ENCODE data around the gene PRKAR2A.

Gene PRKAR2A

DNA sequence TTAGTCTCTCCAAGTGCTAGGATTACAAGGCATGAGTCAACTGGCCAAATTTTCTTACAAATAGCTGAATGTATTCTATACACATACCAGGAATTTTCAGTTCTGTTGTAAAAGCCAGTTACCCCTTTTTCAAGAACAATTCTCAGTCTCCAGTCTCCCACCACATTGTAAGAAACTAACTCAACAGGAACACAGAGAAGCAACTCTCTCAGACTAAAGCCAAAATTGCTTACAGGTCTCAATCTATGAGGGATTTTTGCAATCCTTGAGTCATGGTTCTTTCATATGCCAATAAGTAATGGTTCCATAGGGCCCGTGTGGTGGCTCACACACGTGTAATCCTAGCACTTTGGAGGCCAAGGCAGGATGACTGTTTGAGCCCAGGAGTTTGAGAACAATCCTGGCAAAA lies 139.2 kb downstream of the PRKAR2A start:
- TF ChIP-seq POLR2A (IDR thresholded peaks at IDR 0.05; ENCODE audit: extremely low read depth, insufficient read length) (no peak), MYC (IDR thresholded peaks at IDR 0.05; ENCODE audit: low read depth, low read length) (no peak)
- TF ChIP-seq, protein P1, sequence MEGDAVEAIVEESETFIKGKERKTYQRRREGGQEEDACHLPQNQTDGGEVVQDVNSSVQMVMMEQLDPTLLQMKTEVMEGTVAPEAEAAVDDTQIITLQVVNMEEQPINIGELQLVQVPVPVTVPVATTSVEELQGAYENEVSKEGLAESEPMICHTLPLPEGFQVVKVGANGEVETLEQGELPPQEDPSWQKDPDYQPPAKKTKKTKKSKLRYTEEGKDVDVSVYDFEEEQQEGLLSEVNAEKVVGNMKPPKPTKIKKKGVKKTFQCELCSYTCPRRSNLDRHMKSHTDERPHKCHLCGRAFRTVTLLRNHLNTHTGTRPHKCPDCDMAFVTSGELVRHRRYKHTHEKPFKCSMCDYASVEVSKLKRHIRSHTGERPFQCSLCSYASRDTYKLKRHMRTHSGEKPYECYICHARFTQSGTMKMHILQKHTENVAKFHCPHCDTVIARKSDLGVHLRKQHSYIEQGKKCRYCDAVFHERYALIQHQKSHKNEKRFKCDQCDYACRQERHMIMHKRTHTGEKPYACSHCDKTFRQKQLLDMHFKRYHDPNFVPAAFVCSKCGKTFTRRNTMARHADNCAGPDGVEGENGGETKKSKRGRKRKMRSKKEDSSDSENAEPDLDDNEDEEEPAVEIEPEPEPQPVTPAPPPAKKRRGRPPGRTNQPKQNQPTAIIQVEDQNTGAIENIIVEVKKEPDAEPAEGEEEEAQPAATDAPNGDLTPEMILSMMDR (IDR thresholded peaks at IDR 0.05; ENCODE audit: low read depth, low read length): no peak
- TF ChIP-seq, protein P2, sequence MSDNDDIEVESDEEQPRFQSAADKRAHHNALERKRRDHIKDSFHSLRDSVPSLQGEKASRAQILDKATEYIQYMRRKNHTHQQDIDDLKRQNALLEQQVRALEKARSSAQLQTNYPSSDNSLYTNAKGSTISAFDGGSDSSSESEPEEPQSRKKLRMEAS (IDR thresholded peaks at IDR 0.05; ENCODE audit: low read depth, low read length): no peak
- H3K4me3 ChIP-seq (ENCODE audit: low read depth, low read length): no peak overlapping the region
- DNase-seq (ENCODE audit: low read depth): no peak

DNA sequence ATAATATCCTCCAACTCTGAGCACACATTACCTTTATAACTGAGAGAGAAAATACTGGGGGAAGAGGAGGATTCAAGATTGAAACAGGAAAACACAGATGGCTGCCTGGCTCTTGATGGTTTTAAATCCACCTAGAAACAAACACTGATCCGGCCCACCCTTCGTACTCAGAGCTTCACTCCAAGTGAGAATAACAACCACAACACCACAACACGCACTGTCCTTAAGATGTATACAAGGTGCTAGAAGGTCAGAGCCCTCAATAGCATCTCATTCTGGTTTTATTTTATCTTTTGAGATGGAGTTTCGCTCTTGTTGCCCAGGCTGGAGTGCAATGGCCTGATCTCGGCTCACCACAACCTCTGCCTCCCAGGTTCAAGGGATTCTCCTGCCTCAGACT lies 140.5 kb downstream of the PRKAR2A start:
- no peak for TF ChIP-seq POLR2A (IDR thresholded peaks at IDR 0.05; ENCODE audit: extremely low read depth, insufficient read length)
- TF ChIP-seq, protein P2 (IDR thresholded peaks at IDR 0.05; ENCODE audit: low read depth, low read length): no peak
- TF ChIP-seq, protein P1 (IDR thresholded peaks at IDR 0.05; ENCODE audit: low read depth, low read length): no peak
- no peak for TF ChIP-seq MYC (IDR thresholded peaks at IDR 0.05; ENCODE audit: low read depth, low read length)
- DNase-seq (ENCODE audit: low read depth): no peak

DNA sequence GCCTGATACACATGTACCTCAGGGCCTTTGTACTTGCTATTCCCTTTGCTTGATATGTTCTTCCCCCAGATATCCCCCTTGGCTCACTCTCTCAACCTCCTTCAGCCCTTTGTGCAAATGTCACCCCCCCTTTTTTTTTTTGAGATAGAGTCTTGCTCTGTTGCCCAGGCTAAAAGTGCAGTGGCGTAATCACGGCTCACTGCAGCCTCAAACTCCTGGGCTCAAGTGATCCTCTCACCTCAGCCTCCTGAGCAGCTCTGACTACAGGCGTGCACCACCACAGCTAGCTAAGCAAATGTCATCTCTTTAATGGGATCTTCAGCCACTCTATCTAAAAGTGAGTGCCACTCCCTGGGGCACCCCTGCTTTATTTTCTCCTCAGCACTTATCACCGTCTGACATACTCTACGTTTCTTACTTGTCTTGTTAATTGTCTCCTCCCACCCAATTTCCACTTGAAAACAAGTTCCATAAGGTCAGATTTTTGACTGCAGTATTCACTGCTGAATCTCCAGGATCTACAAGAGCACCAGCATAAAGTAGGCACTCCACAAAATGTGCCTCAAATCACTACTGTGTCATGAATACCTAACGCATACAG lies 145.3 kb downstream of the PRKAR2A start:
- no peak for DNase-seq (ENCODE audit: low read depth)
- no peak overlapping the region for H3K4me3 ChIP-seq (ENCODE audit: low read depth, low read length)
- no peak for TF ChIP-seq POLR2A (IDR thresholded peaks at IDR 0.05; ENCODE audit: extremely low read depth, insufficient read length)
- TF ChIP-seq, protein P1 (IDR thresholded peaks at IDR 0.05; ENCODE audit: low read depth, low read length): no peak
- TF ChIP-seq, protein P2 (IDR thresholded peaks at IDR 0.05; ENCODE audit: low read depth, low read length): no peak
- no peak for TF ChIP-seq MYC (IDR thresholded peaks at IDR 0.05; ENCODE audit: low read depth, low read length)

More for the DNA sequence above, 140.5 kb downstream of the PRKAR2A start:
- H3K4me3 ChIP-seq (ENCODE audit: low read depth, low read length): no peak overlapping the region

DNA sequence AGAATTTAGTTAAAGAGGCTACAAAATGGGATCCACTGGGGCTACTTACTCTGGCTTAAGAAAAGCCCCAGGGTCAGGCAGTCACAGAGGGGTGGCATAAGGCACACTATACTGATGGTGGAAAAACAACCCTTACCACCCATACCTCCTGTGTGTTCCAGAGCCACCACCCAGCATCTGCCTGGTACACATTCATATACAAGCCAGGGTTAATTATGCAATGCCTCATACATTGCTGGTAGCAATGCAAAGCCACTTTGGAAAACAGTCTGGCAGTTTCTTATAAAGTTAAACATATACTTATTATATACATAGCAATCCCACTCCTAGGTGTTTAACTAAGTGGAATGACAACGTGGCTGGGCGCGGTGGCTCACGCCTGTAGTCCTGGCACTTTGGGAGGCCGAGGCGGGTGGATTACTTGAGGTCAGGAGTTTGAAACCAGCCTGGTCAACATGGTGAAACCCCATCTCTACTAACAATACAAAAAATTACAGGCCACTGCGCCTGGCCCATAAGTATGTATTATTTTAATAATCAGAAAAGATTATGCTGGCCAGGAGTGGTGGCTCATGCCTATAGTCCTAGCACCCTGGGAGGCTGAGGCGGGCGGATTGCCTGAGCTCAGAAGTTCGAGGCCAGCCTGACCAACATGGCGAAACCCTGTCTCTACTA lies 146.8 kb downstream of the PRKAR2A start:
- DNase-seq (ENCODE audit: low read depth): no peak
- TF ChIP-seq, protein P1 (IDR thresholded peaks at IDR 0.05; ENCODE audit: low read depth, low read length): no peak
- TF ChIP-seq MYC (IDR thresholded peaks at IDR 0.05; ENCODE audit: low read depth, low read length) (no peak), POLR2A (IDR thresholded peaks at IDR 0.05; ENCODE audit: extremely low read depth, insufficient read length) (no peak)
- TF ChIP-seq, protein P2 (IDR thresholded peaks at IDR 0.05; ENCODE audit: low read depth, low read length): no peak
- H3K4me3 ChIP-seq (ENCODE audit: low read depth, low read length): no peak overlapping the region

DNA sequence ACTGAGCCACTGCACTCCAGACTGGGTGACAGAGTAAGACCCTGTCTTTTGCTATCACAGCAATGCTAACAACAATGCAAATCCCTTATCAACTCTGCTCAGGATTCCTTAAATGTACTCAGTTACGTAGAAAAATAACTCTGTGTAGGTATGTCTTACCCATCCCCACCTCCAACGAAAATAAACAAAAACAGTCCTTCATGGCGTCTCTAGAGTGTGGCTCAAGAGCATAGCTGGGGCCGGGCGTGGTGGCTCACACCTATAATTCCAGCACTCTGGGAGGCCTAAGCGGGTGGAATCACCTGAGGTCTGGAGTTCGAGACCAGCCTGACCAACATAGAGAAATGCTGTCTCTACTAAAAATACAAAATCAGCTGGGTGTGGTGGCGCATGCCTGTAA lies 148.8 kb downstream of the PRKAR2A start:
- TF ChIP-seq, protein P2 (IDR thresholded peaks at IDR 0.05; ENCODE audit: low read depth, low read length): no peak
- TF ChIP-seq POLR2A (IDR thresholded peaks at IDR 0.05; ENCODE audit: extremely low read depth, insufficient read length) (no peak), MYC (IDR thresholded peaks at IDR 0.05; ENCODE audit: low read depth, low read length) (no peak)
- TF ChIP-seq, protein P1 (IDR thresholded peaks at IDR 0.05; ENCODE audit: low read depth, low read length): no peak
- H3K4me3 ChIP-seq (ENCODE audit: low read depth, low read length): no peak overlapping the region
- DNase-seq (ENCODE audit: low read depth): no peak
